Measurements from ENCODE around the gene RNLS. TPM values are rescaled to one million over a fixed set of nuclear protein-coding genes. Genes with fewer than 3 reads are reported as not detected.

RNLS gene
- total RNA-seq, 1 experiment from 2014 or later: 8.1 TPM

DNA sequence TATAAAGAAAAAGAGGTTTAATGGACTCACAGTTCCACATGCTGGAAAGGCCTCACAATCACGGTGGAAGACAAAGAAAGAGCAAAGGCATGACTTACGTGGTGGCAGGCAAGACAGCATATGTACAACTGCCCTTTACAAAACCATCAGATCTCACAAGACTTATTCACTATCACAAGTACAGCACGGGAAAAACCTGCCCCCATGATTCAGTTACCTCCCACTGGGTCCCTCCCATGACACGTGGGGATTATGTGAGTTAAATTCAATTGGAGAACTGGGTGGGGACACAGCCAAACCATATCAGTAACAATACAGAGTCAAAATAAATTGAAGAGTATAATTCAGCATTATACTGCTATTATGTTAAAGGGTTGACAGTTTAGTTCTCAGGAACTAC, 37.8 kb downstream of the RNLS start:
- Histone ChIP-seq H3K4me3 (ENCODE audit: low read depth, low read length, poor library complexity, severe bottlenecking) (no peak overlapping the region), H3K4me1 (ENCODE audit: insufficient read depth, low read length, poor library complexity, severe bottlenecking) (no peaks in the 10 kb centered on the region), H3K9me3 (ENCODE audit: low read depth, low read length, poor library complexity, severe bottlenecking) (no peaks in the 10 kb centered on the region), H3K27ac (ENCODE audit: low read depth, low read length, poor library complexity, severe bottlenecking) (no peak overlapping the region), H3K27me3 (replicated peaks; ENCODE audit: insufficient read depth, low read depth, low read length, poor library complexity) (no peaks in the 10 kb centered on the region), H3K36me3 (ENCODE audit: insufficient read depth, low read length, poor library complexity, severe bottlenecking) (no peaks in the 10 kb centered on the region)
- no peak for DNase-seq (ENCODE audit: low spot score)
- intact Hi-C loops (cut with micrococcal nuclease; ENCODE audit: unreplicated experiment): no loop called here
- POLR2A ChIA-PET (ENCODE audit: low non-redundant PET): no interaction called here
- no peak for TF ChIP-seq EZH2 (IDR thresholded peaks at IDR 0.05; ENCODE audit: borderline replicate concordance, low read depth, low read length, poor library complexity, severe bottlenecking)
- TF ChIP-seq, protein P1, sequence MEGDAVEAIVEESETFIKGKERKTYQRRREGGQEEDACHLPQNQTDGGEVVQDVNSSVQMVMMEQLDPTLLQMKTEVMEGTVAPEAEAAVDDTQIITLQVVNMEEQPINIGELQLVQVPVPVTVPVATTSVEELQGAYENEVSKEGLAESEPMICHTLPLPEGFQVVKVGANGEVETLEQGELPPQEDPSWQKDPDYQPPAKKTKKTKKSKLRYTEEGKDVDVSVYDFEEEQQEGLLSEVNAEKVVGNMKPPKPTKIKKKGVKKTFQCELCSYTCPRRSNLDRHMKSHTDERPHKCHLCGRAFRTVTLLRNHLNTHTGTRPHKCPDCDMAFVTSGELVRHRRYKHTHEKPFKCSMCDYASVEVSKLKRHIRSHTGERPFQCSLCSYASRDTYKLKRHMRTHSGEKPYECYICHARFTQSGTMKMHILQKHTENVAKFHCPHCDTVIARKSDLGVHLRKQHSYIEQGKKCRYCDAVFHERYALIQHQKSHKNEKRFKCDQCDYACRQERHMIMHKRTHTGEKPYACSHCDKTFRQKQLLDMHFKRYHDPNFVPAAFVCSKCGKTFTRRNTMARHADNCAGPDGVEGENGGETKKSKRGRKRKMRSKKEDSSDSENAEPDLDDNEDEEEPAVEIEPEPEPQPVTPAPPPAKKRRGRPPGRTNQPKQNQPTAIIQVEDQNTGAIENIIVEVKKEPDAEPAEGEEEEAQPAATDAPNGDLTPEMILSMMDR (conservative IDR thresholded peaks at IDR 0.05; ENCODE audit: low read depth, low read length): no peak
- CTCF ChIA-PET: no interaction called here
- BruUV-seq (replicated peaks): no TSS peak

- H3K4me3 ChIP-seq (ENCODE audit: low read depth, low read length, poor library complexity, severe bottlenecking): no peak overlapping the region
- CTCF ChIA-PET: no interaction called here
- H3K4me1 ChIP-seq (ENCODE audit: insufficient read depth, low read length, poor library complexity, severe bottlenecking): no peaks in the 10 kb centered on the region
- no peaks in the 10 kb centered on the region for H3K36me3 ChIP-seq (ENCODE audit: insufficient read depth, low read length, poor library complexity, severe bottlenecking)
- DNase-seq (ENCODE audit: low spot score): no peak
- POLR2A ChIA-PET (ENCODE audit: low non-redundant PET): no interaction called here
- BruUV-seq (replicated peaks): no TSS peak
- no peaks in the 10 kb centered on the region for H3K9me3 ChIP-seq (ENCODE audit: low read depth, low read length, poor library complexity, severe bottlenecking)
- H3K27me3 ChIP-seq (replicated peaks; ENCODE audit: insufficient read depth, low read depth, low read length, poor library complexity): no peaks in the 10 kb centered on the region
- intact Hi-C loops (cut with micrococcal nuclease; ENCODE audit: unreplicated experiment): no loop called here
- TF ChIP-seq EZH2 (IDR thresholded peaks at IDR 0.05; ENCODE audit: borderline replicate concordance, low read depth, low read length, poor library complexity, severe bottlenecking): no peak
- TF ChIP-seq, protein P1 (conservative IDR thresholded peaks at IDR 0.05; ENCODE audit: low read depth, low read length): no peak
- no peak overlapping the region for H3K27ac ChIP-seq (ENCODE audit: low read depth, low read length, poor library complexity, severe bottlenecking)
These were observed 38.8 kb downstream of the RNLS start for GRCh38 chr10:88544140-88544870.

GRCh38 chr10:88542522-88542921, 40.6 kb downstream of the RNLS start:
- Histone ChIP-seq H3K27ac (ENCODE audit: low read depth, low read length, poor library complexity, severe bottlenecking) (no peak overlapping the region), H3K4me3 (ENCODE audit: low read depth, low read length, poor library complexity, severe bottlenecking) (no peak overlapping the region), H3K4me1 (ENCODE audit: insufficient read depth, low read length, poor library complexity, severe bottlenecking) (no peaks in the 10 kb centered on the region), H3K27me3 (replicated peaks; ENCODE audit: insufficient read depth, low read depth, low read length, poor library complexity) (no peaks in the 10 kb centered on the region), H3K36me3 (ENCODE audit: insufficient read depth, low read length, poor library complexity, severe bottlenecking) (no peaks in the 10 kb centered on the region), H3K9me3 (ENCODE audit: low read depth, low read length, poor library complexity, severe bottlenecking) (no peaks in the 10 kb centered on the region)
- intact Hi-C loops (cut with micrococcal nuclease; ENCODE audit: unreplicated experiment): no loop called here
- BruUV-seq (replicated peaks): no TSS peak
- ChIA-PET CTCF (no interaction called here), POLR2A (ENCODE audit: low non-redundant PET) (no interaction called here)
- DNase-seq (ENCODE audit: low spot score): no peak
- TF ChIP-seq EZH2 (IDR thresholded peaks at IDR 0.05; ENCODE audit: borderline replicate concordance, low read depth, low read length, poor library complexity, severe bottlenecking): no peak

GRCh38 chr10:88541116-88541626, 41.9 kb downstream of the RNLS start:
- CTCF ChIA-PET: no interaction called here
- Histone ChIP-seq H3K9me3 (ENCODE audit: low read depth, low read length, poor library complexity, severe bottlenecking) (no peaks in the 10 kb centered on the region), H3K27me3 (replicated peaks; ENCODE audit: insufficient read depth, low read depth, low read length, poor library complexity) (no peaks in the 10 kb centered on the region), H3K4me1 (ENCODE audit: insufficient read depth, low read length, poor library complexity, severe bottlenecking) (no peaks in the 10 kb centered on the region), H3K4me3 (ENCODE audit: low read depth, low read length, poor library complexity, severe bottlenecking) (no peak overlapping the region), H3K27ac (ENCODE audit: low read depth, low read length, poor library complexity, severe bottlenecking) (no peak overlapping the region), H3K36me3 (ENCODE audit: insufficient read depth, low read length, poor library complexity, severe bottlenecking) (no peaks in the 10 kb centered on the region)
- no peak for DNase-seq (ENCODE audit: low spot score)
- TF ChIP-seq EZH2 (IDR thresholded peaks at IDR 0.05; ENCODE audit: borderline replicate concordance, low read depth, low read length, poor library complexity, severe bottlenecking): no peak
- TF ChIP-seq, protein P1 (conservative IDR thresholded peaks at IDR 0.05; ENCODE audit: low read depth, low read length): no peak
- POLR2A ChIA-PET (ENCODE audit: low non-redundant PET): no interaction called here
- intact Hi-C loops (cut with micrococcal nuclease; ENCODE audit: unreplicated experiment): no loop called here
- no TSS peak for BruUV-seq (replicated peaks)

Measured in A673 (cell line).